ENCODE results near the gene MALL.
"Not testable (repeated sequence)": the region's sequence is repeated elsewhere in the genome, so short reads cannot be mapped to it uniquely, and the experiment has no call there.

DNA sequence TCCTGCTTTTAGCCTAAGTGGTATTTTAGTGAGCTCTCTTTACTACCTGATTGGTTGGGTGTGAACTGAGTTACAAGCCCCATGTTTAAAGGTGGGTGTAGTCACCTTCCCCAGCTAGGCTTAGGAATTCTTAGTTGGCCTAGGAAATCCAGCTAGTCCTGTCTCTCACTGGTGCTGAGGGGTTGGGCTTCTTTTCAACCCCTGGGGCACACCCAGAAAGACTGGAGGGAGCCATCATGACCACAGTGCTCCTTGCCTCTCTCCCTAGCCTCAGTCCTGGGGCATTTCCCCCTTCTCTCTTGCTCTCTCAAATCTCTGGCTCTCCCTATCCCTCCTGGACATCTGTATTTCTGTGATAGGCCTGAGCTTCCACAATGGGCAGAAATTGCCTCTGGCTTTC is 57.6 kb downstream of the MALL start:
- TF ChIP-seq CTCF (IDR thresholded peaks at IDR 0.05; ENCODE audit: insufficient read depth, low read length, poor library complexity, severe bottlenecking); EZH2phosphoT487 (conservative IDR thresholded peaks at IDR 0.05; ENCODE audit: low read length): not testable (repeated sequence)

Measured in SU-DHL-6 (cell line).